ENCODE results near the gene METTL8. TPM values are rescaled to one million over a fixed set of nuclear protein-coding genes. Genes with fewer than 3 reads are reported as not detected.

METTL8 gene
- total and polyA plus RNA-seq, 2 of the 13 experiments (the other 11 are each of a cell fraction or from before 2014, with no cell fraction given) = 18.6 to 68.2 TPM

GRCh38 chr2:171432969-171433762, 624 bp downstream of the METTL8 start (continued):
- TF ChIP-seq SP5 (CRISPR knock-in tag; IDR thresholded peaks at IDR 0.05; ENCODE audit: borderline replicate concordance, low read depth) = no peak
- TF ChIP-seq ZNF703 (CRISPR knock-in tag; IDR thresholded peaks at IDR 0.05; ENCODE audit: borderline replicate concordance) = 0 out of 2 replicates have a peak, but pooled peaks have one; percentile 64
- TF ChIP-seq SOX6 (IDR thresholded peaks at IDR 0.05) = no peak
- peak; percentile 35 for TF ChIP-seq SOX6 (CRISPR knock-in tag; IDR thresholded peaks at IDR 0.05)
- TF ChIP-seq KDM5A (IDR thresholded peaks at IDR 0.05; ENCODE audit: borderline replicate concordance, low read length) = peak; percentile 66
- no peak for TF ChIP-seq ZNF460 (CRISPR knock-in tag; IDR thresholded peaks at IDR 0.05; ENCODE audit: borderline replicate concordance)
- no peak for TF ChIP-seq CREM (IDR thresholded peaks at IDR 0.05)
- TF ChIP-seq CREM (CRISPR knock-in tag; IDR thresholded peaks at IDR 0.05) = no peak
- TF ChIP-seq ATAD3A (CRISPR knock-in tag; IDR thresholded peaks at IDR 0.05) = no peak
- TF ChIP-seq ZNF281 (CRISPR knock-in tag; IDR thresholded peaks at IDR 0.05; ENCODE audit: borderline replicate concordance) = peak; percentile 25; the same call in 1 of the 2 replicates
- TF ChIP-seq ZHX1 (CRISPR knock-in tag; IDR thresholded peaks at IDR 0.05; ENCODE audit: low read depth) = peak; percentile 75; the same call in 1 of the 2 replicates
- peak; percentile 42; the same call in 1 of the 2 replicates for TF ChIP-seq FOXJ3 (CRISPR knock-in tag; IDR thresholded peaks at IDR 0.05; ENCODE audit: borderline replicate concordance)
- TF ChIP-seq NRL (CRISPR knock-in tag; IDR thresholded peaks at IDR 0.05; ENCODE audit: borderline replicate concordance) = no peak
- TF ChIP-seq ZFP90 (CRISPR knock-in tag; IDR thresholded peaks at IDR 0.05; ENCODE audit: borderline replicate concordance) = 0 out of 2 replicates have a peak, but pooled peaks have one; percentile 47
- peak; percentile 66 for TF ChIP-seq HOXA3 (CRISPR knock-in tag; IDR thresholded peaks at IDR 0.05)
- TF ChIP-seq POLR2A (IDR thresholded peaks at IDR 0.05; ENCODE audit: insufficient read depth in 1 of 2, low read depth in 2 of 2, low read length in 2 of 2) = peak; percentile 50 to 71
- 0 out of 2 replicates have a peak, but pooled peaks have one; percentile 11 for TF ChIP-seq ZNF136 (CRISPR knock-in tag; IDR thresholded peaks at IDR 0.05; ENCODE audit: low read depth)
- no peak for TF ChIP-seq ZNF225 (CRISPR knock-in tag; IDR thresholded peaks at IDR 0.05)
- TF ChIP-seq ZNF556 (CRISPR knock-in tag; IDR thresholded peaks at IDR 0.05; ENCODE audit: borderline replicate concordance) = no peak
- TF ChIP-seq MYPOP (CRISPR knock-in tag; IDR thresholded peaks at IDR 0.05) = 0 out of 2 replicates have a peak, but pooled peaks have one; percentile 15
- TF ChIP-seq ZNF263 (CRISPR knock-in tag; IDR thresholded peaks at IDR 0.05) = peak; percentile 100
- peak; percentile 56; the same call in 1 of the 2 replicates for TF ChIP-seq SPEN (CRISPR knock-in tag; IDR thresholded peaks at IDR 0.05; ENCODE audit: low read depth)

All from HepG2 (cell line).